ENCODE measurements around the gene GALNT10. TPM values are rescaled to one million over a fixed set of nuclear protein-coding genes. Genes with fewer than 3 reads are reported as not detected.

The GALNT10 gene
- total RNA-seq, 1 donor, result 46.5 TPM

DNA sequence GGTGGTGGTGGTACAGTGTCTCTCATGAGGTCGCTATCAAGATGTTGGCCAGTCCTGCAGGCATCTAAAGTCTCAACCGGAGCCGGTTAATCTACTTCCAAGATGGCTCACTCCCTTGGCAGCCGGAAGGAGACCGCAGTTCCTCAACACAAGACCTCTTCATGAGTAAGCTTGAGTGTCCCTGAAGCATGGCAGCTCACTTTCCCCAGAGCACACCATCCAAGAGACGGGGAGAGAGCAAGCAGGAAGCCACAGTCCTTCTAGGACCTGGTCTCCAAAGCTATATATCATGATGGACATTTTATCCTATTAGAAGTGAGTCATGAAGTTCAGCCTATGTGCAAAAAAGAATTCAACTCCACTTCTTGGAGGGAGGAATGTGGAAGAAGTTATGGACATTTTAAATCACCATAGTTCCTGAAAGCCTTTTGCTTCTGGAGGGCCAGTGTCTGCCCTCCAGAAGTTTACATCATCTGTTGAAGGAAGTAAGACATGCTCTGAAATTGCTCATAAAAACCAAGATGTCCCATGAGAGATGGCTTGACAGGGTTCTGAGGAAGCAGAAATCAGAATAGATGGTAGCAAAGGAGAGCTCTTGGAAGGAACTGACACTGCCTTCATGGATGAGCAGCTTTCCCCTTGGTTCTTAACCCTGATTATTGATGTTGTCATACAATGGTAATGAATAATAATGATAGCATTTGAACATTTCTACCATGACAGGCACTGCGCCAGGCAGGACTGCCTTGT, 21.3 kb downstream of the GALNT10 start:
- DNase-seq (ENCODE audit: low read depth), result peak; percentile 59
- TF ChIP-seq, protein P1, sequence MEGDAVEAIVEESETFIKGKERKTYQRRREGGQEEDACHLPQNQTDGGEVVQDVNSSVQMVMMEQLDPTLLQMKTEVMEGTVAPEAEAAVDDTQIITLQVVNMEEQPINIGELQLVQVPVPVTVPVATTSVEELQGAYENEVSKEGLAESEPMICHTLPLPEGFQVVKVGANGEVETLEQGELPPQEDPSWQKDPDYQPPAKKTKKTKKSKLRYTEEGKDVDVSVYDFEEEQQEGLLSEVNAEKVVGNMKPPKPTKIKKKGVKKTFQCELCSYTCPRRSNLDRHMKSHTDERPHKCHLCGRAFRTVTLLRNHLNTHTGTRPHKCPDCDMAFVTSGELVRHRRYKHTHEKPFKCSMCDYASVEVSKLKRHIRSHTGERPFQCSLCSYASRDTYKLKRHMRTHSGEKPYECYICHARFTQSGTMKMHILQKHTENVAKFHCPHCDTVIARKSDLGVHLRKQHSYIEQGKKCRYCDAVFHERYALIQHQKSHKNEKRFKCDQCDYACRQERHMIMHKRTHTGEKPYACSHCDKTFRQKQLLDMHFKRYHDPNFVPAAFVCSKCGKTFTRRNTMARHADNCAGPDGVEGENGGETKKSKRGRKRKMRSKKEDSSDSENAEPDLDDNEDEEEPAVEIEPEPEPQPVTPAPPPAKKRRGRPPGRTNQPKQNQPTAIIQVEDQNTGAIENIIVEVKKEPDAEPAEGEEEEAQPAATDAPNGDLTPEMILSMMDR (IDR thresholded peaks at IDR 0.05; ENCODE audit: insufficient read depth, low read length), result no peak
- no peak overlapping the region for H3K4me3 ChIP-seq (ENCODE audit: low read depth, low read length)

DNA sequence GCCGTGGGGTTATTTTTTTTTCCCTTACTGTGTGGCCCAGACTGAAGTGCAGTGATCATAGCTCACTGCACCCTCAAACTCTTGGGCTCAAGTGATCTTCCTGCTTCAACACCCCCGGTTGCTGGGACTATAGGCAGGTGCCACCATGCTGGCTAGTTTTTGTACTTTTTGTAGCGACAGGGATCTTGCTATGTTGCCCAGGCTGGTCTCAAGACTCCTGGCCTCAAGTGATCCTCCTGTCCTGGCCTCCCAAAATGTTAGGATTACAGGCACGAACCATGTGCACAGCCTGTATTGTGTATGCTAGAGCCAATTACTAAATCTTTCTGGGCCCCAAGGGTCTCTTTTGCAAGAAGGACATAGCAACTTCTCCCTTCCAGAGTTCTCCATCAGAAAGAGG, 23.1 kb downstream of the GALNT10 start:
- TF ChIP-seq, protein P1 (IDR thresholded peaks at IDR 0.05; ENCODE audit: insufficient read depth, low read length), result no peak
- no peak overlapping the region for H3K4me3 ChIP-seq (ENCODE audit: low read depth, low read length)
- DNase-seq (ENCODE audit: low read depth), result no peak

DNA sequence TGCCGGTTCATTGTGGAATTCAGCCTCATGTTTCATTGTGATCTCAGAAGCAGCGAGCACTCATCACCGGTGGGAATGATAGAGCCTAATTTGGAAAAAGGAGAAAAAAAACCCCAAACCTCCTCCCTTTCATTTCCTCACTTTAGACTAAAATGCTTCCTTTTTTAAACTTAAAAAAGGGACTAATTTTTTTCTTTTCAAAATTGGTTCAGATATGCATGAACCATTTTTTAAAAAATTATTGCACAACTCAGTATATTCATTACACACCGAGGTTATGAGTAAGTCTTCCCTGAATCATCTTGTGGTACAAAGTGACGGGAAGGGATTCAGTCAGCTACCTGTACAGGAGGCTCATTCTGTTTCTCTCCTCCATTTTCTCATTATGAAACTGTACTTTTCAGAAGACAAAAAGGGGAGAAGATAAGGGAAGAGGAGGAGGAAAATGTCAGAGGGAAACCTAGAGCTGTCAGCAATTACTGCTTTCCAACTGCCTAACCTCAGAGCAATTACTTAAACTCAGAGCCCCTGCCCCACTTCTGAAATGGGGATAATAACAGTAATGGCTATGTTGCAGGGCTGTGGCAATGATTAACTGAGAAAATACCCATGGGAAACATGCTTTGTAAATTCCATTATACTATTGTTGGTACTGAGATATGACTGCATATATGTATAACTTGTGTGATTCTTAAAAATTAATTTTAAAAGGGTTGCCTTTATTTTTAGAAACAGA, 24.0 kb downstream of the GALNT10 start:
- DNase-seq (ENCODE audit: low read depth), result peak; percentile 71
- TF ChIP-seq, protein P1 (IDR thresholded peaks at IDR 0.05; ENCODE audit: insufficient read depth, low read length), result no peak
- no peak overlapping the region for H3K4me3 ChIP-seq (ENCODE audit: low read depth, low read length)

- no peak overlapping the region for H3K4me3 ChIP-seq (ENCODE audit: low read depth, low read length)
- TF ChIP-seq, protein P1 (IDR thresholded peaks at IDR 0.05; ENCODE audit: insufficient read depth, low read length), result no peak
- no peak for DNase-seq (ENCODE audit: low read depth)
Measured at GRCh38 chr5:154215571-154216325, 25.2 kb downstream of the GALNT10 start.

- TF ChIP-seq, protein P1 (IDR thresholded peaks at IDR 0.05; ENCODE audit: insufficient read depth, low read length), result no peak
- no peak overlapping the region for H3K4me3 ChIP-seq (ENCODE audit: low read depth, low read length)
- DNase-seq (ENCODE audit: low read depth), result no peak
Measured at GRCh38 chr5:154217462-154217861, 26.9 kb downstream of the GALNT10 start.

DNA sequence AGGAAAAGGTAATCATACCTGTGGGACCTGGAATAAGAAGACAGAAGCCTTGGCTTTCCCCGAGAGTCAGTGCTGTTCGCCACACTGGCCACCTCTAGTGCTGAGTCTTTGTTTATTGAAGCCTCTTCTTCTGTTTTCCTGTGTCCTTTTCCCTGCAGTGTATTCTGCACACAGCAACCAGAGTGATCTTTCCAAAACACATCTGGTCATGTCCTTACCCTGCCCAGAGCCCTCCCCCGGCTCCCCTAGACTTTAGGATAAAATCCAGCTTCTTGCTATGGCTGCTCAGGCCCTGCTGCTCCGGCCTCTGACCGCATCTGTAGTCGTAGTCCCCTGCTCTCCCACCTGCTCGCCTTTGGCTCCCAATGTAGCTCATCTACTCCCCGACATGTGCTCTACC, 28.3 kb downstream of the GALNT10 start:
- DNase-seq (ENCODE audit: low read depth), result no peak
- TF ChIP-seq, protein P1 (IDR thresholded peaks at IDR 0.05; ENCODE audit: insufficient read depth, low read length), result no peak
- no peak overlapping the region for H3K4me3 ChIP-seq (ENCODE audit: low read depth, low read length)

All from fibroblast of the aortic adventitia (primary cell).